Measurements from ENCODE around the gene TCEA3.

DNA sequence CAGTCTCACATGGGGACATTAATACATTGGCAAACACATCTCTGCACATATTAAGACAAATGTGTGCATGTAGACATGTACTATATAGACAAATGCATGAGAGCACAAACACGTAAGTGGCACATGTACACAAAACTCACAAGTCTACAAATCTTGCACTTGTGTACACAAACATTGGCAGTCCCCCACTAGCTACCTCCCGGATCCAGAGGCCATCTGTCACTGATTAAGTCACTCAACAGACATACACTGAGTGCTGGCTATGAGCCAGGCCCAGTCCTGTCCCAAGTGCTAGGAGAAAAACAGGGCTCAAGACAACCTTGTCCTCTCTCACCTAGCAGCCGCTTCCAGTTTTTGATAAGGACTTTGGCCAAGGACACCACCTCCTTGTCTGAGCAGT, 7.0 kb downstream of the TCEA3 start:
- no peak for TF ChIP-seq POLR2AphosphoS5 (IDR thresholded peaks at IDR 0.05; ENCODE audit: low read depth, low read length)
- TF ChIP-seq POLR2A (IDR thresholded peaks at IDR 0.05; ENCODE audit: low read depth, low read length): no peak
- no peak for TF ChIP-seq TAF1 (IDR thresholded peaks at IDR 0.05; ENCODE audit: low read depth, low read length)
- no peak for TF ChIP-seq SPI1 (IDR thresholded peaks at IDR 0.05; ENCODE audit: low read depth, low read length)
- no peak for TF ChIP-seq PAX5 (IDR thresholded peaks at IDR 0.05; ENCODE audit: insufficient read depth, low read length, severe bottlenecking)

Measured in GM12891 (cell line).